Activated CD8-positive, alpha-beta memory T cell treated with anti-CD3 and anti-CD28 coated beads for 24 hours (primary cell): ENCODE results near the gene SUCO.
A peak's percentile ranks its signal among the peaks of the same experiment; 100 is the strongest.
"Not testable (repeated sequence)": the region's sequence is repeated elsewhere in the genome, so short reads cannot be mapped to it uniquely, and the experiment has no call there.

Experiments used
- DNase-seq: peaks from one replicate; pipeline ENCODE4 v3.0.0-alpha.2; 2020

The SUCO gene

DNA sequence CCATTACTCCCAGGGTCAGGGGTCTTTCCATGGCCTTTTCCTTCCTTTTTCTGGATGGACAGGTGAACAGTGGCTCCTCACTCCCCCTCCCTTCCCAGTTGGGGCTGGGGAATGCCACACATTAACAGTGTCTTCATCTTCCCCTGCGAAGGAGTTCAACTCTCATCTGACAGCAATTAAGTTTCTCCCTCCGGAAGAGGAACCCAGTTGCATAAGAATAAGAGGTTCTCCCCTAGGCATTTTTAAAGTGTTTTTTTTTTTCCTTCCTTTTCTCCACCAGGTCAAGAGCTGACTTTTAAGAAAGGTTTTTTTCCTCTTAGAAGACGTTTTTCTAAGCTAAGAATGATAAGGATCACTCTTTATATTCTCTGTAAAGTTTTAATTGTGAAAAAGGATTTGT lies 83.7 kb downstream of the SUCO start:
- no peak for DNase-seq

DNA sequence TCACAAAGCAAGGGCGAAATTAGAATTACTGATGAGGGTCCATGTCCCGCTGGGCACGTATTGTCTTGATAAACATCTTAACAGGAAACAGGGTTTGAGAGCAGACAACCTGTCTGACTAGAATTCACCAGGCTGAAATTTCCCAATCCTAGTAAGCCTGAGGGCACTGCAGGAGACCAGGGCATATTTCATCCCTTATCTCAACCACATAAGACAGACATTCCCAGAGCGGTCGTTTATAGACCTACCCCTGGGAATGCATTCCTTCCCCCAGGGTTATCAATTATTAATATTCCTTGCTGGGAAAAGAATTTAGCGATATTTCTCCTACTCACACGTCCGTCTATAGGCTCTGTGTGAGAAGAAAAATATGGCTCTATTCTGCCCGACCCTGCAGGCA lies 87.7 kb downstream of the SUCO start:
- DNase-seq: not testable (repeated sequence)

DNA sequence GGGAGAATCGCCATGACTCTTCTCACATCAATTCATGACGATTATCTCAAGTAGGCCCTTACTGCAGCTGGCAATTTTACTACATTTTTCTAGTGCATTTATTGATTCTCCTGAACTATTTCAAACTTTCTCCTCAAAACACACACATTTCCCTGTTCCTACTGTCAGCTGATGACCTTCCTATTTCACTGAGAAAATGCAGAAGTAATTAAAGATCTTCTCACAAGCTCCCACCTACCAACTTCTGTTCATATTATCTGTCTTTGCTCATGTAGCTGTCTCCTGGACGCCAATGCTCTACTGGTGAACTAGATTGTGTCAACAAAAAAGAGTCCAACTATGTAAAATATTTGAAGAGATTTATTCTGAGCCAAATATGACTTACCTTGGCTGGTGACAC lies 89.6 kb downstream of the SUCO start:
- no peak for DNase-seq

DNA sequence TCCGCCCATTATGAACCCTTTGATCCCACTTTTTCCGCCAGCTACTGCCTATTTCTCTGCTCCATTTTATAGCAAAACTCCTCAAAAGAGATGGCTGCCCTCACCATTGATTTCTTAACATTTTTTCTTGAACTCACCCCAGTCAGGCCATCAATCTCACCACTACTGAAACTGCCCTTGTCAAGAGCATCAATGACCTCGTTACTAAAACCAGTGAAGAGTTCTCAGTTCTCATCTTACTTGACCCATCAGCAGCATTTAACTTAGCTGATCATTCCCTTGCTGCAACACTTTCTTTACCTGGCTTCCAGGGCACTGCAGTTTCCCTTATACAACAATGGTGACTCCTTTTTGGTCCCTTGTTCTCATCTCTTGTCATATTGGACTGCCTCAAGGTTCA lies 90.8 kb downstream of the SUCO start:
- DNase-seq: no peak

DNA sequence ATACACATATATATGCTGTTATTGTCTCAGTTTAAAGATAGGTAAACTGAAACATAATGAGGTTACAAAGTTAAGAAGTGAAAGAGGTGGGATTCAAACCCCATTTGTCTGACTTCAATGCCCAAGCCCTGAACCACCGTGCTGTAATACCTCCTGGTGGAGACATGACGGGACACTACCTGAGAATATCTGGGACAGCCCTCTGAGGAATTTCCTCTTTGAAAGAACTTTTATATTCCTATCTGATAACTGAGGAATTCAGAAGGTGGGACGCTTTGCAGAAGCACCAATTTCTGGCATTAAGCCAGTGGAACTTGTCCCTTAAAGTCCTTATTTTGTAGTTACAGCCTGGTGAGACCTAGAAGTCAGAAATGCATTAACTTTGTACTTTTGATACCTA lies 93.9 kb downstream of the SUCO start:
- no peak for DNase-seq

DNA sequence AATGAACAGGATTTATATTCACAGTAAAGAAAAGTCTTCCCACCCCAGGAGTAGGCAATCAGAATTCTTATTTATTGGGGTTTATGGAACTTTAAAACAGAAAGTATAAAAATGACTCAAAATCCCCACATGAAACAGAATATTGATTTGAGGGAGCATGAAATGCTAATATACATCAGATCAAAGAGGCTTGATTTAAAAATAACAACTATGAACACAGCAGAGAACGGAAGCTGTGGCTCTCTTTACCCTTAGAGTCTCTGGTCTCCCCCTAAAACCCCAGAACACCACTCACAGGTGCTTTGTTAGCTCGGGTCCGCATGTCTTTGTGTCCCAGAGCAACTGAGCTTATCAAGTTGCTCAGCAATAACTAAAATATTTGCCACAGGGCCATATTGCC lies 94.8 kb downstream of the SUCO start:
- DNase-seq: no peak

DNA sequence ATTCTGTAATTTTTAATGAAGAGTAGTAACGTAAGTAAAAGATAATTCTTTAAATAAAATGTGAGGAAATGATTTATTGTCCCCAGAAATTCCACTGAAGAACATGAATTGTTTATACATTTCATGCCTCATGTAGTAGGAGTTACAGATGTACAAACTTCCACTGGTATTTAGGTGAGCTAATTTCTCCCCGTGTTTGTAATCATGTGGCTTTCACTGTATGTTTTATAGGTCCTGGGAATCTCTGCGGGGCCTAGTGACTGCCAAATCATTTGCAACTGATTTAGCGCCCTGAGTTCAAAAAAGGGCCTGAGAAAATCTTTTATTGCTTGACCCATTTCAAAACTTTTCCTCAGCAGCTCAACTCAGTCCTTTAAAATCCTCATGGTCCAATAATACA lies 95.5 kb downstream of the SUCO start:
- no peak for DNase-seq

DNA sequence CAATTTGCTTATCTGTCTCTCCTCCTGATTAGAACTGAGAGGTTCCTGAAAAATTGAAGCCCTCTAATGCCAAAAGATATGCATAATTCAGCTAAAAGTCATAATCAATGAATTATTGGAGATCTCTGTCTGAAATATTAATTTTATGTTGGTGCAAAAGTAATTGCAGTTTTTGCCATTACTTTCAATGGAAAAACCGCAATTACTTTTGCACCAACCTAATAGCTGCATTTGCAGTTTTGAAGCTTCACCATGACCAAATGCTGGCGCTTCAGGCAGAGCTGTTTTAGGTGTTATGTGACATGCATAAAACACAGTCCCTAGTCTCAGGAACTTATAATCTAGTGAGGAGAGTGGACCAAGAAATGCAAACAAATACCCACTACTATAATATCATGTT lies 96.2 kb downstream of the SUCO start:
- DNase-seq: no peak

DNA sequence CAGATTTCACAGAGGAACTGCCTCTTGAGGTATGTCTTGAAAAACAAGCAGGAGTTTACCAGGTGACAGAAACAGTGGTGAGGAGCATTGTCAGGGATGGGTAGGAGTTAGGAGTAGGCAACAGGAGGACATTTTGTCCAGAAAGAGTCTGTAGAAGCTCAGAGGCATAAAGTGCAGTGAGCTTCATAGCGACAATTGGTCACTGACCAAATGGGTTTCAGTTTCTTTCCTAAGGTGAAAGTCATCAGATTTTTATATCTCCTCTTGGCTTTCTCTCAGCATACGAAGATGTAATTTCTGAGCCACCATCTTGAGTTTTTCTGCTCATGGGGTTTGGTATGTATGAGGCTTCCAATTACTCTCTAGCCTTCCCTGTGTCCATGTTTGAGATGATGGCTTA lies 96.7 kb downstream of the SUCO start:
- no peak for DNase-seq

DNA sequence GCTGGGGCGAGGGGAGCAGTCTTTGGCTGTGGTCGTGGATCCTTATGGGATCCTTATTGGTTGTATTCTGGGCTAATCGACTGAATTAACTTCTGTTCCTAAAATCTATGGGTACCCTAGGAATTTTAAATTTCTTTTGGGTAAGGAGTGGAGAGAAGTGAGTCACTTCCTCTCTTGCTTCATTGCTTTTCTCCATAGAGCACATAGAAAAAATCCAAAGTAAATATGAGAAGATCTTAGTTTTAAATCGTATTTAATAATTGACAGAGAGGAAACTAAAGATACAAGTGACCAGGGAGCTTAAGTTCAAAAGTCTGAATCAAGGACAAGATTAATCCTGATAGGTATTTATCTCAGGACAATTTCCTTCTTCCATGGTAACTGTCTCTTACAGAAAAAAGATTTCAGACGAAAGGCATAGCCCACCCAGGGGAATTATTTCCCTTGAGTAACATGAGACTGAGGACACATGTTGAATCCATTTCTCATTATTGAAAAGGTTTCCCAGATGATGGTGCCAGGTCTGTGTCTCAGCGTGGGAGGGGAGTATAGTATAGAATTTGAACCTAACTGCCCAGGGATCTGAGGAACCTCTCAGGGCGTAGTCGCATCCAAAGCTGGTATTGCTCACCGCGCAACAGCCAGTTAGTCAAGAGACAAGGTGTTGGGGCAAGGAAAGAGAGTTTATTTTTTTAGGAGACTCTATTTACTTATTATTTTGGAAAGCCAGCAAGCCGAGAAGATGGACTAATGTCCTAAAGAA lies 97.3 kb downstream of the SUCO start:
- DNase-seq: no peak

DNA sequence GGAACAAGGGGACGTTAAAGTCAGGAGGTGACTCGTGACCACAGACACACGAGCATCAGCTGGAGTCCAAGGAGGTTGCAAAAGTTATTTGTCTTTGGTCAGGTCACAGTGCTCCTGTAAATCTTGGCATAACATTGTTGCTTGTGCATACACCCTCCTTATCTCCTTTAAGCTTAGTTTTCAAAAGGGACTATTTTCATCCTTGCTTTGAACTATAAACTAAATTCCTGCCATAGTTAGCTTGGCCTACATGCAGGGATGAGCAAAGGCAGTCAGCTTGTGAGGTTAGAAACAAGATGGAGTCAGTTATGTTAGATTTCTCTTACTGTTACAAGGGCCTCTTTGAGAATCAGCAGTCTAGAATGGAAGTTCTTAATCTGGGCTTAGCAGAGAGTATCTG lies 97.9 kb downstream of the SUCO start:
- no peak for DNase-seq

DNA sequence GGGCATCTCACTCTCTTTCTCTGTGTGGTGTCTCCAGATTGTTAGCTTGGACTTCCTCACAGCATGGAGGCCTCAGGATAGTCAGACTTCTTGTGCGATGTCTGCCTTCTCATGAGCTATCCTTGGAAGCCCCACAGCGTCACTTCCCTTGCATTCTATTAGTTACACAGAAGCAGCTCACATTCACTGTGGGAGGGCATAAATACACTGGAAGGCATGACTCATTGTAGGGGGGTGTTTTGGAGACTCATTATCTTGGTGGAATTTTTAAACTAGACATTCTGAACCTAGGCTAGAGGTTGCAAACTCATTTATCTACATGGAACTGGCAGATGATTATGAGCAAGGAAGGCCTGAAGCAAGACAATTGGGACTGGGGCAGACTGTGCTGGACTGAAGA lies 104.6 kb downstream of the SUCO start:
- DNase-seq: no peak

DNA sequence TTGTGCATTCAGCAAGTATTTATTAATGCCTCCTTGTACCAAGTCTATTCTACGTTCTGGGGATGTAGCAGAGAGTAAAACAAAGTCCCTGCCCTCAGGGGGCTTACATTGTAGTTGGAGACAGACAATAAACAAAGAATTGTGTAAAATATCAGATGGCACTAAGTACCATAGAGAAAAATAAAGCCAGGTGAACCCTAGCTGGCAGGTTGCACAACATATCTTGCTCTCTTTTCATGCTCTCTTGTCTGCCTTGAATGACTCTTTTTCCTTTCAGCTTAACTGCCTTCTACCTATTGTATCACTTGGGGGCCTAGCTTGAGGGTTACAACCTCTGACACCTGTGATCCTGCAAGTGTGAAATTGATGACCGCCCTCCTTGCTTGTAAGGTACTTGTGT lies 105.3 kb downstream of the SUCO start:
- DNase-seq: no peak

DNA sequence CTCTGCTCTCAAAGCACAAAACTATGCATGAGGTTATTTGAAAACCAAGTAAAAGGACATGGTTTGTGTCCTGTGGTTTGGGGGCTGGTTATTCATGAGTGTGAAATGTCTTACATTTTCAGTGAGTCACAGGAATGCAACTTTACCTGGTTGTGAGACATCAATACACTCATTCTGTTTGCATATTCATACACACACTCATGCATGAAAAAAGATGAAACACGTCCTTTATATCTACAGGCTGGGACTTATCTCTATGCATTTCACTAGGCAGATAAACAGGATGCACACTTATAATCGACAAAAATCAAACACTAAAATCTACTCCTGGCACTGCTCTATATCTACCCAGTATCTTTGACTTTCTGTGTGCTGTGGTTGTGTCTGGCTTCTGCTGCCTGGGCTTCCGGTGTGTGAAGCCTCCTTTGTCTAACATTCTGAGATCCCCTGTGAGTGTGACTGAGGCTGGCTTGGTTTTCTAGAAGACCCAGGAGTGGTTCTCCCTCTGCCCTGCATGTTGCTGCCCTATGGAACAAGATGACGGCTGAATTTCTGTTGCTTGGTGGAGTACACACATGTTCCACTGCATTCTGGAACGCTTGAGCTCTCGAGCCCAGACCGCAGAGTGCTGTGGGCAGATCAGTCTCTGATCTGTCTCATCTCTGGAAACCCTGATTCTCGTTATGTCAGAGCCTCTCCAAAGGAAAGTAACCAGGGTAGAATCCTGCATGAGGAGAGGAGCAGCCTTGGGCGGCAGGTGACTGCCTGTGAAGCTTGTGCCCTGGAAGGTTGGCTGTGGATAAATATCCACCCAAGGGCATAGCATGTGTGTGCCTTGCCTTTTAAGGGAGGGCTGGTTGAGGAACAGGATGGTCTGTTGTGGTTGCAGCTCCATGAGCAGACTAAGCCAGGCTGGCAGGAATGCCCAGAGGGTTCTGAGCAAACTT lies 106.2 kb downstream of the SUCO start:
- peak; percentile 85 for DNase-seq

DNA sequence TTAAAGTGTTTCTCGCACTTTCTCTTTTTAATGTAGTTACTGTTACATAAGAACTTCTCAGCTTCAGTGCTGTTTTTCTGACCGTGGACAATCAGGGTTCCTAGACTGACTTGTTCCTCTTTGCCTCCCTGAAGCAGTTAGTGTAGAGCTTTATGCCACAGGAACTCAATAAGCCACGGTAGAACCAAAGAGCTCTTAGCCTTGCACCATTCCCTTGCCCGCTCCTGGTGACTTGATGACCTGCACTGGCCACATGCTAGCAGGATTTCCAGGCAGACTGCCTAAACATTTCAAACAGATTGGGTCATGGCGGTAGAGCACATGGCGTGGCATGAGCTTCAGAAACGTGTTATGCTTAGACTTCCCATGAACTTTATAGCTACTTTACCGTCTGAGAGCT lies 107.2 kb downstream of the SUCO start:
- DNase-seq: no peak

DNA sequence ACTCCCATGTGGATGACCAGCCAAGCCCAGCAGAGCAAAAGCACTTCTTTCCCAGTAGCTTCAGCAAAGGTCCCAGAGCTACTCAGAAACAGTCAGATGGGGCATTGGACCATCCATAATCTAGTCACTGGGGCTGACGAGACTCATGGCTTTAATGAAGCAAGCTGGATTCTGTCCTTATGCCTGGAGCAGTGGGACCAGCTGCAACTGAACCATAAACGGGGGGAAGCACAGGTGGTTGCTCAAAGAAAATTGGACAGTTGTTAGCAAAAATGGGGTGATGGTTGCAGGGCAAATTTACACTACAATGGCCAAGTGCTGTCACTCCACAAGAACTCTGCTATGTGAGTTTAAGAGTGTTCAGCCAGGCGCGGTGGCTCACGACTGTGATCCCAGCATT lies 108.5 kb downstream of the SUCO start:
- no peak for DNase-seq

DNA sequence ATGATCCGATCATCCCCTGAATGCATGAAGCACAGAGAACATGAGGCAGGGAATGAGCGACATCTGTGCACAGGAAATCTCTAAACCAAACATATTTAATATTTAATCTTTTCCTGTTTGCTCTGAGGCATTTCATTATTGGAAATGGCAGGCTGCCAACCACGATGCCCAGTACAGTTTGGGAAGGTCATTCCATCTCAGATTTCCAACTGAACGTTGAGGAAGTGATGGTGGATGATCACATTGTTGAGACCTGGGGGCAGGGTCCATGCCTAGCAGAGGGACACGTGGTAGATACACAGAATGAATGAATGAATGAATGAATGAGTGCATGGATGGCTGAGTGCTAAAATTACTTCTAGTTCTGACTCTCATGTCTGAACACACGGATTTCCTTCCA lies 110.0 kb downstream of the SUCO start:
- DNase-seq: no peak

DNA sequence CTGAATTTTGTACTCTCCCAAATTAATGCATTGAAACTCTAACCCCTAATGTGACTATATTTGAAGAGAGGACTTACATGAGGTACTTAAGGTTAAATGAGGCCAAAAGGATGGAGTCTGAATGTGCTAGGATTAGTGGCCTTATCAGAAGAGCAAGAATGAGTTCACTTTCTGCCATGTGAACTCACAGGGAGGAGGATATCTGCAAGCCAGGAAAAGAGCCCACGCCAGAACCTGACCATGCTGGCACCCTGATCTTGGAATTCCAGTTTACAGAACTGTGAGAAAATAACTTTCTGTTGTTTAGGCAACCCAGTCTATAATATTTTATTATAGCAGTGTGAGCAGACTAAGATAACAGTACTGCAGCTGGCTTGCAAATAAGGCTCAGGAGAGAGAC lies 113.7 kb downstream of the SUCO start:
- no peak for DNase-seq

DNA sequence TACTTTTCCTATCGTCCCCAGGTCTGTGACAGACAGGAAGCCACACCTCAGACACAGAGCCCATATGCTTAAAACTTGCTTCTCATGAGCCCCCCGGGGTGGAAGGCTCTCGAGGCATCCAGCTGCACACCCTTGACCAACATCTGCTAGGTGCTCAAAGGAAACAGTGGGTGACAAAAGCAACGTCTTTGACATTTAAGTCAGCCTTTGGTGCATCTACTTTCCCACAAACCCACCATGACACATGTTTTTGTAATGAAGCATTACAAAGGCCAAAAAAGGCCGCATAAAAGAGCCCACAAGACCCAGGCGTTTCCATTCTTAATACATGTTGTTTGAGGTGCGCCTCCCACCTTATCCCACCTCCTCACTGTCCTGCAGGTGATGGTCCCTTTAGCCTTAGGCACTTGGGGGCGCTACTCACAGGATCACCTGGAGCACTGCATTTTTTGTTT lies 114.2 kb downstream of the SUCO start:
- peak; percentile 81 for DNase-seq

DNA sequence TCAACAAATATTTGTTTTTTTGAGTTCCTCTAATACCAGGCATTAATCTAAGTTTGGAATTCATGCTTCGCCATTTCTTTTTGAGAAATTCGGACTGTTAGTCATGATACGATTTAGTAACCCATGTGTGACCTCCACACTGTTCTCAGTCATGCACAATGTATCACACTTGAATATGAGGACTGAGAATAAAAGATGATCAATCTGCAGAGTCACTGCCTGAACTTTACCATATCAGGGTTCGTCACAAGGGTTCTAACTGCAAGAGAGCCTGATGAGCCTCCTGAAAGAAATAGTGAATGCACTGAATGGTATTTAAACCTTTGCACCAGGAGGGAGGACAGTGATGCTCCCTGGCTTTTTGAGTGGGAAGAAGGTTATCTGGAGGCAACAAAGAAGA lies 115.0 kb downstream of the SUCO start:
- no peak for DNase-seq

DNA sequence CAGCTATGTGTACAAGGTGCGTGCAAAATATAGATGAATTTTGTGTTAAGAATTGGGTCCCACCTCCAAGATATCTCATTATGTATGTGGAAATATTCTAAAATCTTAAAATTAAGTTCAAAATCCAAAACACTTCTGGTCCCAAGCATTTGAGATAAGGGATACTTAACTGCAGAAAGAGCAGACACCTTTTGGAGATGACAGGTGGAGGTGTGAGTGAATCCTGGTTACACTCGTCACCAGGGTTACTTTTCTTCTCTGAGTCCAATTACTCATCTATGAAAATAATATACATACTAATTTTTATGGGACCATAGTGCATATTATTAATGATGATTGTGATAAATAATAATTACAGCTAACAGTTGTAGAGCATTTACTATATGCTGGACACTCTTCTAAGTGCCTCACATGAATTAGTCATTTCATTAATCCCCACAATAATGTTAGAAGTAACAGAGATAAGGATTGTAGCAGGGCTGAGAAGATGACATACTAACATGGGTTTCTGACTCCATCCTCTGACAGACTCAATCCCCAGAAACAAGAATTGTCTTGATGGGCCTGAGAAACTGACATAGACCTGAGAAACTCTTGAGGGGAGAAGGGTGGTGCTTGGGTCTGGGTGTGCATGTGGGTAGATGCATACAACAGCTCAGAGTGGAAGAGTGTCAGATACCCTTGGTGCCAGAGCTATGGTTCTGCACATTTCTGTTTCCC lies 117.7 kb downstream of the SUCO start:
- no peak for DNase-seq

DNA sequence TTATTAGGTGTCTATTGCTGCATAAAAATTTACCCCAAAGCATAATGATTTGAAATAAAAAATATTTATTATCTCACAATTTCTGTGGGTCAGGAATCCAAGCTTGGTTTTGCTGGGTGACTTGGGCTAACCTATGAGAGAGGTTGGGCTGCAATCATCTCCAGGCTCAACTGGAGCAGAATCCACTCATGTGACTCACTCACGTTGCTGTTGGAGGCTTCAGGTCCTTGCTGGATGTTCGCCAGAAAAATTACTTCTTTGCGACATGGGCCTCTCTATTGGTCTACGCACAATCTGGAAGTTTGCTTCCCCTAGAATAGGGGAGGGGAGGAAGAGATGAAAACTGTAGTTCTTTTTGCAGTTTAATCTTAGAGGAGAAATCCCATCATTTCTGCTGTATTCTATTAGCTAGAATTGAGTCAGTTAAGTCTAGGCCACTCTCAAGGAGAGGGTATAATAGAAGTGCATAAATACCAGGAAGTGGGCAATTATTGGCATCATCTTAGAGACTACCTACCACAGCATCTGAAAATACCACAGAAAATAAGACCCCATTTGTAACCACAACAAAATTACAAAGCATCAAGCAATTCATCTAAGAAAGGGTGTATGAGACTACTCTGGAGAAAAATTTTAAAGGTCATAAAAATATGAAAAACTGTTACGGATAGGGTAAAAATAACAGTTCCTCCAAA lies 120.2 kb downstream of the SUCO start:
- DNase-seq: peak; percentile 30

DNA sequence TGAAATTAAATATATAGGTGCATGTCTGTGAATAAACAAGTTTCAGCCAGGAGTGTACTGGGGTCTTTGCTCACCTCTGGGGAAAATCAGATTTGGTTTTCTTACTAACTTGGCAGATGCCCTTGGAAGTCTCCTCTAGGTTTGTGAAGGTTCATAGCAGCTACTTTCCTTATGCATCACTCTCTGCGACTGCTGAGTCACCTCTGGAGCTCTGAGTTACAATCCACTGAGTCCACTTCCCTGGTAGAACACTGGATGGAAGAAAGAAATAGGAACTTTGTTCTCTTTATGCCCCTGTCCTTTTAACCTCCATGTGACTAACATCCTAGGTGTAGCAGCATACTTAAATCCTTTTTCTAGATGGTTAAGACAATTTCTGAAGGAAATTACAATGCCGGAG lies 121.6 kb downstream of the SUCO start:
- DNase-seq: peak; percentile 55
